NCI-H1105 treated with DMSO at 0.1 percent for 48 hours (cell line): Measurements from ENCODE around the gene ISM1.

Experiments
- DNase-seq: peaks from one replicate; lab custom pipeline; 2025; lab: John Stamatoyannopoulos, UW

ISM1 gene

GRCh38 chr20:13283869-13284829 lies 63.1 kb downstream of the ISM1 start:
- DNase-seq = no peak

DNA sequence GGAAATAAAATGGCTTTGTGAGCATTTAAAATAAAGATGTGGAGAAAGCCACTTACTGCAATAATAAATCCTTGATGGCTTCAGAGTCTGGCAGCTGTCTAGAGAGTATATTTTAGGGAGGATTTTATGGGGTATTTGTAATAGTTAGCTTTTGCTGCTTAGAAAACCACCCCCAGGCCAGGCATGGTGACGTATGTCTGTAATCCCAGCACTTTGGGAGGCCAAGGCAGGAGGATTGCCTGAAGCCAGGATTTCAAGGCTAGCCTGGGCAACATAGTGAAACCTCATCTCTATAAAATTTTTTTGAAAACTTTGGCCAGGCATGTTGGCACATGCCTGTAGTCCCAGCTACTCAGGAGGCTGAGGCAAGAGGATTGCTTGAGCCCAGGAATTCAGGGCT lies 63.8 kb downstream of the ISM1 start:
- no peak for DNase-seq

- DNase-seq = no peak
Measured at GRCh38 chr20:13285408-13285807, 64.3 kb downstream of the ISM1 start.

DNA sequence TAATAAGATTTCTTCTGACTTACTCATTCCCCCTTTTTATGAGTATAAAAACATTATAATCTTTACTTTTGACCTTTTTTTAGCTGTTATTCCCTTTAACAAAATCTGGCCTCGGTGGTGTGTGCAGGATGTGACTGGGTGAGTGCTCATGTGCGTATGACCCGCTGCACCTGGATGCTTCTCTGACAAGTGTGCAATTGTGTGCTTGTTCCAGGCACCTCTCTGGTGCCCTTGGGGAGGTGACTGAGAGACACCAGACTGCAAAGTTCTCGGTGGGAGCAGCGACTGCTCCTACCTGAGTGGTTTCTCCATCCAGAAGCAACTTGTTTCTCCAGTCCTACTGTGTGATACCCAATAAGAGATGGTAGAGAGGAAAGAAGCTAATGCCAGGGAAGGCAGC lies 65.0 kb downstream of the ISM1 start:
- DNase-seq = no peak

- peak; percentile 16 for DNase-seq
Measured at GRCh38 chr20:13286607-13287006, 65.5 kb downstream of the ISM1 start.

DNA sequence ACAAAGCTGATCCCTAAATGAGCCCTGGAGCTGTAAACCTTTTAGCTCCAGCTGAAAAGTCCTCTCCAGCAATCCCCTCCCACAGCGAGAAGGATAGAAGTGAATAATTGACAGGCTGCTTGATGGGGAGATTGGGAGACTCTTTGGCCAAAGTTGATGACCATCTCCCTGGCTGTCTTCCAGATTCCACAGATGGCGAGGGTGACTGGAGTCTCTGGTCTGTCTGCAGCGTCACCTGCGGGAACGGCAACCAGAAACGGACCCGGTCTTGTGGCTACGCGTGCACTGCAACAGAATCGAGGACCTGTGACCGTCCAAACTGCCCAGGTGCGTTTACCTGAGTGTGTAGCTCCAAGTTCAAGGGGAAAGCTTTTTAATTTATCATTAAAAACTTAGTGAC lies 67.3 kb downstream of the ISM1 start:
- no peak for DNase-seq

DNA sequence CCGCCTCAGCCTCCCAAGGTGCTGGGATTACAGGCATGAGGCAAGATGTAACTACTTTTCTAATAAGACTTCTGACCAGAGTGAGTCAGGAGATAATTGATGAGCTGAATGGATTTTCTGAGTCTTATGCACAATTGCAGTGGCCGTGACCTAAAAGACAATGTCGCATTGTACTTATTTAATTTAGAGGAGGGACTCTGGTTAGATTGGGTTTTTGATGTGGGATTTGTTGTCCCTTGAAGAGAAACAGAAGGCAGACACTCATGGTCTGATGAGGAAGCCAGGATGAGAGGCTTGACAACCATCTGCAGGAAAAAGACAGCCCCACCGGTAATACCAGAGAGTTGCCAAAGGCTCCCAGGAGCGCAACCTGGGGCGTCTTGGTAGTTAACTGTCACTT lies 68.0 kb downstream of the ISM1 start:
- DNase-seq = no peak

DNA sequence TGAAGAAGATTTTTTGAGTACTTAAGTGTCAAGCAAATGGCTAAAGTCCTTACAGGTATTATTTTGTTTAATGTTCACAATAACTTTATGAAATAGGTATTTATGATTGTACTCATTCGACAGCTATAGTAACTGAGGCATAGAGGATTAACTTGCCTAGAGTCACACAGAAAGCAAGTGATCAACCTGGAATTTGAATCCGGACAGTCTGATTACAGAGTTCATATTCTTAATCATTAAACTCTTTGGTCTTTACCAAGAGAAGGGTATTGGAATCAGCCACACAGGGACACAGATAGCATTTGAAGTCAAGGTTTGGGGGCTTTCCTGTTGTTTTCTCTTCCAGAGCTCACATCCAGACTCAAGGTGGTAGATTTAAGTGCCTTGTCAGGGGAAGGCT lies 69.7 kb downstream of the ISM1 start:
- no peak for DNase-seq

DNA sequence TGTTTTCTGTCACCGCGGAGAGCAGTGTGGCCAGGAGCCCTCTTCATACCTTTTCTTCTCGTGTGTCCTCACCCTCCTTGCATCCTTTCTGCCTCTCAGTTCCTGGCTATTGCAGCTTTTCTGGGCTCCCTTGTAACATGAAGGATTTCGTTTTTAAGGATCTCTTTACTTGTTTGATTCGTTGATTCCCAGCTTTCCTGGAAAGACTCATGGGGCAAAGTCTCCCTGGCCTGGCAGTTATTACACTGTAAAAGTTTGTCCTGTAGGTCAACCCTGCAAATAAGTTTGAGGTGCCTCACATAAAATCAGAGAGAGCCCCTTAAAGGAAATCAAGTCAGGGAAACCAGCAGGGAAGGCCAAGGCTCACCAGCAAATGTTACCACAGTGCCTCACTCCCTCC lies 70.1 kb downstream of the ISM1 start:
- DNase-seq = no peak

DNA sequence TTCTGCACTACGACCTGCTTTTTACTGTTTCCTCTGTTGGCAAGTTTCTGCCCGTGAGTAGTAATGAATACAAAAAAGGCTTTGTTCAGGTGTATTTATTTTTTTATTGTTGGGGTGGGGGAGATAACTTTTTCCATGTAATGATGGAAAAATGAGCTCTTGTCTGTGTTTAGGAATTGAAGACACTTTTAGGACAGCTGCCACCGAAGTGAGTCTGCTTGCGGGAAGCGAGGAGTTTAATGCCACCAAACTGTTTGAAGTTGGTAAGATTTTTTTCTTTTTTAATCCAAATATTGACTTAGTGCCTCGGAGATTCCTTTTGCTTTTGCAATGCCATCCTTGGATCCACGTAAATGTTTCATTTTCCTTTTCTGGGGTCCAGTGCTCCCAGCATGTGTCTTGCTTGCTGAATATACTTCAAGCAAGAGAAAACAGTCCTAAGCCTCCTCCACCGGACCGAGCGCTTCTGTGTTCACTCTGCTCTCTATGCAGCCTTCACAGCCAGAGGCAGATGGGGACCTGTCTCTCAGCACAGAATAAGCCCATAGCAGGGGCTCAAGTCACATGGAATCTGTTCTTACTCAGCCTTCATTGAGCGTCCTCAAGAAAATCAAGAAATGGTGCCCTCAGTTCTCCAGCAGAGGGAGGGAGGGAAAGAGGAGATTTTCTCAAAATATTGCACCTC lies 71.3 kb downstream of the ISM1 start:
- no peak for DNase-seq

GRCh38 chr20:13294522-13294921 lies 73.4 kb downstream of the ISM1 start:
- no peak for DNase-seq

DNA sequence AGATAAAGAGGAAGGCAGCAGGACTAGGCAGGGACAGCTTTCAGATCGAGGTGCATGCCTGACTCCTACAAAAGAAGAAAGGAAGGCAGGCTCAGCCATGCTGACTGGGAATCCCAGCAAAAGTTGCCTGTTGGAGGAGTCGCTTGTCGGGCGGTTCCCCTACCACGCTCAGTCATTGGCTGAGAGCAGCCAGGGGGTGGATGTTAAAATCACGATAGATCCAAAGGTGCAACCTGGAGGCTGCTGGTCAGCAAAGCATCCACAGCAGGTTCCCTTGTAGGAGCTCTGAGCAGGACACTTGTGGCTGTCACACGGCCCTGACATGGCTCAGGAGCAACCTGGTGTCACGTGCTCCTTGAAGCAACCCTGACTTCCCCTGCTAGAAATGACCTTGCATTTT lies 74.6 kb downstream of the ISM1 start:
- no peak for DNase-seq

- no peak for DNase-seq
Measured at GRCh38 chr20:13296070-13296469, 75.0 kb downstream of the ISM1 start.

DNA sequence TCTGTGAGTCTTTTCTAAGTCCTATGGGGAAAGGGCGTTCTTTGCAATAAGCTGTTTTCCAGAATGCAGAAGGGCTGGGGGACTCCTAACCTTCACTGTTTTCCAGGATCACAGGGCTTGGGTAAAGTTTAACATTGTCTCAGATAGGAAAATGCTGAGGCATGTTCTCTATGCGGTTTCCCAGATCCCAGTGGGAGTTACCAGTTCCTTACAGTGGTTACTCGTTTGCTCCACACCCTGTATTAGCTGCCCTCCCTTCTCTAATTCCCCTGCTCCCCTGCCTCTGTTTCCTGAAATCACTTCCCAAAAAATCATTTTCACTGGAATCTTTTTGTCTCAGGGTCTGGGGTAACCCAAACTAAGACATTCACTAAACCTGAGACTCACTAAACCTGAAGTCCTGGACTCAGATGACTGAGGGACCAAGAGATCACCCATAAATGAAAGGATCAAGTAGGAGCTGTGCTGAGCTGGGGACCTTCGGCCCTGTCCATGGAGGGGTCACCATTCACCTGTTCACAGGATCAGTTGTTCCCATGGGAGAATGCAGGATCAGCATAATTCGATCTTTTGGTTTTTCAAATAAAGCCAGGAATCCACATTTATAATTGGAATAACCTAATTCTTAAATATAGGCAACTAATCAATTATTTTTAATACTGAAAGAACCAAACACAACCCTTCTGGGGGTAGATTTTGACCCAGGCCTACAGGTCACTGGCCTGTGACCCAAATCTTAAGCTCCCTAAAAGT lies 76.2 kb downstream of the ISM1 start:
- no peak for DNase-seq

DNA sequence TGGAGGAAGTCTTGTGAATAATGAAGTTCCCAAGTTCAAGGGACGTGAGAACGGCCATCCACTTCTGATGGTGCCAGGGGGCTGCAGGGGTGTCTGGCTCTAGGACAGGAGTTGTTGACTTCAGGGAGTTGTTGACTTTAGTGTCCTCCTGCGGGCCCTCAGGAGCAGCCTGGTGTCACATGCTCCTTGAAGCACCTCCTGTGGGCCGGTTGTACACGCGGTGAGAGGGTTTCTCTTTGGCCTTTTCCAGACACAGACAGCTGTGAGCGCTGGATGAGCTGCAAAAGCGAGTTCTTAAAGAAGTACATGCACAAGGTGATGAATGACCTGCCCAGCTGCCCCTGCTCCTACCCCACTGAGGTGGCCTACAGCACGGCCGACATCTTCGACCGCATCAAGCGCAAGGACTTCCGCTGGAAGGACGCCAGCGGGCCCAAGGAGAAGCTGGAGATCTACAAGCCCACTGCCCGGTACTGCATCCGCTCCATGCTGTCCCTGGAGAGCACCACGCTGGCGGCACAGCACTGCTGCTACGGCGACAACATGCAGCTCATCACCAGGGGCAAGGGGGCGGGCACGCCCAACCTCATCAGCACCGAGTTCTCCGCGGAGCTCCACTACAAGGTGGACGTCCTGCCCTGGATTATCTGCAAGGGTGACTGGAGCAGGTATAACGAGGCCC lies 77.8 kb downstream of the ISM1 start:
- no peak for DNase-seq

GRCh38 chr20:13299401-13299800 lies 78.3 kb downstream of the ISM1 start:
- DNase-seq = no peak

DNA sequence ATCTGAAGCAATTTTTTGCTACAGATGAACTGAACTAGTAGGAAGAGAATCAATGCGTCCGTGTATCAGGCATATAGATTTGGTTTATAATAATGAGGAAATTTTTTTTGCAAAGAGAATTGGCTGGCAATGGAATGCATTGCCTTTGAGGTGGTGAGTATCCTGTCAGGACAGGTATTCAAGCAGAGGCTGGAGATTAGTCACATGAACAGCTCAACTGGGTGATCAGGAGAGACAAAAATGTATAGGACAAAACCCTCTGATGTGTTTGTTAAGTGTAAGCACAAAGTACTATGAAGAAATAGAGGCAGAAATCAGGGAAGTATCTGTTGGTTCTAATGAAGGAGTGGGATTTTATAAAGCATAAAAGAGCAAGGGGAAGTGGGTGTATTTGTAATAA lies 80.5 kb downstream of the ISM1 start:
- DNase-seq = no peak

GRCh38 chr20:13302647-13303450 lies 81.8 kb downstream of the ISM1 start:
- DNase-seq = peak; percentile 45

DNA sequence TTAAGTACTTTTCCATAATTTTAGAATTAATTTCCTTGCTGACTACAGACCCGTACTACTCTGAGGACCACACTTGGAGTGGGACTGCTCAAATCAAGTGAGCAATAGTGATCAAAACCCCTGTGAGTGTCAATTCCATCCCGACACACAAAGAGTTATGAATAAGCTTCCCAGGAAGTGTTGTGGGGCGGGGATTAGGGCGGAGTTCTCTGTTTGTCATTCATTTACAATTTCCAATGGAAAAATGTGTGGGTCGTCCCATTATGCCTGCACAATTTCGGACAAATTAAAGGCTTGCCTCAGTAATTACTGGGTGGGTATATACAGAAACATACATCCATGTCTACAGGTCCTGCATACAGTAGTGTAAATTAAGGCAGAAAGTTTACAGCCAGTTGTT lies 84.2 kb downstream of the ISM1 start:
- DNase-seq = no peak

DNA sequence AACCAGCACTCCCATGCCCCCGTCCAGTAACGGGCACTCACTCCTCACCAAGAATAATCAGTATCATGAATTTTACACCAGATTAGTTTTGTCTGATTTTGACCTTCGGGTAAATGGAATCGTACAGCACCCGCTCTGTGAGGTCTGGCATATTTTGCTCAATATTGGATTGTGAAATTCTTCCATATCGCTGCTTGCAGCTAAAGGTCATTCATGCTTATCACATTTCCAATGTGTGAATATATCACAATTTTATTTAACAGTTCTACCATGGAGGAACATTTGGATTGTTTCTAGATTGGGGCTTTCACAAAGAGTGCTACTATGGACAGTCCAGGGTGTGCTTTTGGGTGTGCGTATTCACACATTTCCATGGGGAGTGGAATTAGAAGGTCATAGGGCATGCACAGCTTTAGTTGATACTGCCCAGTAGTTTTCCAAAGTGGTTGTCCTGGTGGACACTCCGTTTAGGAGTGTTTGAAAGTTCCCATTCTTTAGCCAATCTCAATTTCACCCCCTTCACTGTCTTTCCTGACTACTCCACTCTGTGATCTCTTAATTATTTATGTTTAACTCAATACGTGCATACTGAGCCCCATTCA lies 86.6 kb downstream of the ISM1 start:
- DNase-seq = no peak

DNA sequence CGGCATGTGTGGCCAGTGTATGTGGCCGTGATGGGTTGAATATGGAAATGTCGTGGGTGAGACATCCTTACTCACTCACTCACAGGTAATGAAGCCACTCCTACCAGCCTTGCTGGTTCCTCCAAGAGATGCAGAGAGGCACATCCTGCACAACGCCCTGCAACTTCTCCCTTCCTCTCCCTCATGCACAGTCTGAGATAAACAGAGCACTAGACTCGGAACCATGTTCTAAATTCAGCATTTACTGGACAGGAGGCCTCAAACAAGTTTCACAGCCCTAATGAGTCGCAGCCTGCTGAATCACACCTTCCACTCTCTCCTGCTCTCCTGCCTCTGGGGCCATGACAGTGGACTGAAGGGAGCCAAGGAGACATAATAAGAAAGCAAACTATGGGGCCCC lies 91.2 kb downstream of the ISM1 start:
- no peak for DNase-seq
